ENCODE data around the gene EPS8L2.
"Not testable (repeated sequence)": the region's sequence is repeated elsewhere in the genome, so short reads cannot be mapped to it uniquely, and the experiment has no call there.

Gene EPS8L2

DNA sequence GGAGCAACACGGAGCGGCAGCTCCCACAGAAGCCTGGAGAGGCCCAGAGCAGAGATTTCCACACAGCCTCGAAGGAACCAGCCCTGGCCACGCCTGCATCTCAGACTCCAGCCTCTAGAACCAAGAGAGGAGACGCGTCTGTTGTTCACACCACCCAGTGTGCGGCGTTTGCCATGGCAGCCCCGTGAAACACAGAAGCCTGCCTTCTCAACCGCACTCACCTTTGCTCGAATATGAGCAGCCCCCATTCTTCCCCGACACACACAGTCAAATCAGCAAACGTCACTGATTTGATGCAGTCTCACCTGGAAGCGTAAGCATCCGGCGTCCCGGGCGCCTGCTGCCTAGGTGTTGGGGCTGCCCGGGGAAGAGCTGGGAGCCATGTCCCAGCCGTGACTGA, 27.0 kb downstream of the EPS8L2 start:
- no peaks in the 10 kb centered on the region for H3K27me3 ChIP-seq (ENCODE audit: insufficient read depth, low read length, poor library complexity, severe bottlenecking)
- no peaks in the 10 kb centered on the region for H3K36me3 ChIP-seq (ENCODE audit: insufficient read depth, low read length)
- no peaks in the 10 kb centered on the region for H3K9me2 ChIP-seq (replicated peaks; ENCODE audit: low read depth, low read length)
- H3K4me3 ChIP-seq (ENCODE audit: low read length, poor library complexity, severe bottlenecking) = no peak overlapping the region
- H2AFZ ChIP-seq (ENCODE audit: low read length) = no peak overlapping the region
- H4K20me1 ChIP-seq (ENCODE audit: insufficient read depth, low read length, poor library complexity, severe bottlenecking) = no peaks in the 10 kb centered on the region
- TF ChIP-seq, protein P1, sequence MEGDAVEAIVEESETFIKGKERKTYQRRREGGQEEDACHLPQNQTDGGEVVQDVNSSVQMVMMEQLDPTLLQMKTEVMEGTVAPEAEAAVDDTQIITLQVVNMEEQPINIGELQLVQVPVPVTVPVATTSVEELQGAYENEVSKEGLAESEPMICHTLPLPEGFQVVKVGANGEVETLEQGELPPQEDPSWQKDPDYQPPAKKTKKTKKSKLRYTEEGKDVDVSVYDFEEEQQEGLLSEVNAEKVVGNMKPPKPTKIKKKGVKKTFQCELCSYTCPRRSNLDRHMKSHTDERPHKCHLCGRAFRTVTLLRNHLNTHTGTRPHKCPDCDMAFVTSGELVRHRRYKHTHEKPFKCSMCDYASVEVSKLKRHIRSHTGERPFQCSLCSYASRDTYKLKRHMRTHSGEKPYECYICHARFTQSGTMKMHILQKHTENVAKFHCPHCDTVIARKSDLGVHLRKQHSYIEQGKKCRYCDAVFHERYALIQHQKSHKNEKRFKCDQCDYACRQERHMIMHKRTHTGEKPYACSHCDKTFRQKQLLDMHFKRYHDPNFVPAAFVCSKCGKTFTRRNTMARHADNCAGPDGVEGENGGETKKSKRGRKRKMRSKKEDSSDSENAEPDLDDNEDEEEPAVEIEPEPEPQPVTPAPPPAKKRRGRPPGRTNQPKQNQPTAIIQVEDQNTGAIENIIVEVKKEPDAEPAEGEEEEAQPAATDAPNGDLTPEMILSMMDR (conservative IDR thresholded peaks at IDR 0.05; ENCODE audit: low read length) = no peak
- no peak for TF ChIP-seq EZH2phosphoT487 (IDR thresholded peaks at IDR 0.05; ENCODE audit: borderline replicate concordance)
- no peak overlapping the region for H3K4me2 ChIP-seq (ENCODE audit: low read depth, low read length, poor library complexity, severe bottlenecking)
- H3K79me2 ChIP-seq (ENCODE audit: insufficient read depth, low read length) = no peaks in the 10 kb centered on the region
- no peaks in the 10 kb centered on the region for H3K9me3 ChIP-seq (ENCODE audit: insufficient read depth, low read depth, low read length)
- no peak overlapping the region for H3K9ac ChIP-seq (ENCODE audit: low read depth, low read length, poor library complexity, severe bottlenecking)
- H3F3A ChIP-seq (ENCODE audit: low read depth) = no peaks in the 10 kb centered on the region
- no peaks in the 10 kb centered on the region for H3K4me1 ChIP-seq (ENCODE audit: insufficient read depth, low read length, poor library complexity, severe bottlenecking)

DNA sequence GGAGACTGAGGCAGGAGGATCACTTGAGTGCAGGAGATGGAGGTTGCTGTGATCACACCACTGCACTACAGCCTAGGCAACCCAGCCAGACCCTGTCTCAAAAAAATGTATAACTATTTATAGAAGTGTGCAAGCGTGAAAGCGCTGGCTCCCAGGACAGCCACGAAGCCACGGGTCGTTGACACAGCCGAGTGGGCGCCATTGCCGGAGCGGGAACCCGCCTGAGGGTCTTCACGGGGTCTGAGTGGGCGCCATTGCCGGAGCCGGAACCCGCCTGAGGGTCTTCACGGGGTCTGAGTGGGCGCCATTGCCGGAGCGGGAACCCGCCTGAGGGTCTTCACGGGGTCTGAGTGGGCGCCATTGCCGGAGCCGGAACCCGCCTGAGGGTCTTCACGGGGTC, 28.5 kb downstream of the EPS8L2 start:
- not testable (repeated sequence) for H3K4me2 ChIP-seq (ENCODE audit: low read depth, low read length, poor library complexity, severe bottlenecking); H3F3A ChIP-seq (ENCODE audit: low read depth); H3K27me3 ChIP-seq (ENCODE audit: insufficient read depth, low read length, poor library complexity, severe bottlenecking); H3K4me3 ChIP-seq (ENCODE audit: low read length, poor library complexity, severe bottlenecking); H3K9ac ChIP-seq (ENCODE audit: low read depth, low read length, poor library complexity, severe bottlenecking); H2AFZ ChIP-seq (ENCODE audit: low read length); H3K9me2 ChIP-seq (replicated peaks; ENCODE audit: low read depth, low read length); H4K20me1 ChIP-seq (ENCODE audit: insufficient read depth, low read length, poor library complexity, severe bottlenecking); H3K9me3 ChIP-seq (ENCODE audit: insufficient read depth, low read depth, low read length); H3K4me1 ChIP-seq (ENCODE audit: insufficient read depth, low read length, poor library complexity, severe bottlenecking); H3K36me3 ChIP-seq (ENCODE audit: insufficient read depth, low read length); H3K79me2 ChIP-seq (ENCODE audit: insufficient read depth, low read length)

DNA sequence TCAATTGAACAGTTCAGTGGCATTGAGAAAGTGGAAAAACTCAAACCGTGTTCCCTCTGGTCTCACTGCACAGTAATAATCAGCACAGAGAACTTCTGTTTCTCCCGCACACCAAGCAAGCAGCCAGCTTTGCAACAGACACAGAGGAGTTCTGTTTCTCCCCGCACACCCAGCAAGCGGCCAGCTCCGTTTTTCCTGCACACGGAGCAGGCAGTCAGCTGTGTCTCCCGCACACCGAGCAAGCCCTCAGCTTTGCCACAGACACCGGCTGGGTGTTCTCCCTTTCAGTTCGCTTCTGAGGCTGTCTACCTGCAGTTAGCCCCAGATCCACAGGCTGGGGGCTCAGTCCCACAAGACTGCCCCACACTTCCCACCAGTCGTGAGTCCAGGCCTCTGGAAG, 31.3 kb downstream of the EPS8L2 start:
- Histone ChIP-seq H3K4me2 (ENCODE audit: low read depth, low read length, poor library complexity, severe bottlenecking) (no peak overlapping the region), H3F3A (ENCODE audit: low read depth) (no peaks in the 10 kb centered on the region), H3K27me3 (ENCODE audit: insufficient read depth, low read length, poor library complexity, severe bottlenecking) (no peaks in the 10 kb centered on the region), H4K20me1 (ENCODE audit: insufficient read depth, low read length, poor library complexity, severe bottlenecking) (no peaks in the 10 kb centered on the region), H2AFZ (ENCODE audit: low read length) (peak overlapping the region; percentile 60; the same call in 1 of the 2 replicates), H3K9me3 (ENCODE audit: insufficient read depth, low read depth, low read length) (no peaks in the 10 kb centered on the region), H3K79me2 (ENCODE audit: insufficient read depth, low read length) (no peaks in the 10 kb centered on the region), H3K9ac (ENCODE audit: low read depth, low read length, poor library complexity, severe bottlenecking) (no peak overlapping the region), H3K36me3 (ENCODE audit: insufficient read depth, low read length) (no peaks in the 10 kb centered on the region), H3K4me1 (ENCODE audit: insufficient read depth, low read length, poor library complexity, severe bottlenecking) (no peaks in the 10 kb centered on the region), H3K9me2 (replicated peaks; ENCODE audit: low read depth, low read length) (no peaks in the 10 kb centered on the region), H3K4me3 (ENCODE audit: low read length, poor library complexity, severe bottlenecking) (no peak overlapping the region)
- TF ChIP-seq EZH2phosphoT487 (IDR thresholded peaks at IDR 0.05; ENCODE audit: borderline replicate concordance) = no peak
- TF ChIP-seq, protein P1 (conservative IDR thresholded peaks at IDR 0.05; ENCODE audit: low read length) = no peak

DNA sequence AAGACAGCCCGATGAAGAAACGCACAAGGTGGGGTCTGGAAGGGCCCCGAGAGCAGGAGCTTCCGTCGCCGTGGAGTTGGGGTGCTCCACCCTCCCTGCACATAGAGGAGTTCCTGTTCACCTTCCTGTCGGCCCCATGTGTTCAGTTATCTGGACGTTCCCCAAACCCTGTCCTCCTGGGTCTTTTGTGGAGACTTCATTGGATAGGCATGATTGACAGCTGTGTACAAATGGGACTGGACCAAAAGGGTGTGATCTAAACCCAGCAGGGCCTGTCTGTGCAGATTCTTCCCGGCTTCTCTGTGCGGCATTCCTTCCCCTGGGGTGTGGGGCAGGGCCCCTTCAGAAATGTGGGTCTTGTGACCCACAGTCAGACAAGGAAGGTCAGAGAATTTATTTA, 31.9 kb downstream of the EPS8L2 start:
- not testable (repeated sequence) for H3K4me3 ChIP-seq (ENCODE audit: low read length, poor library complexity, severe bottlenecking); H3K4me1 ChIP-seq (ENCODE audit: insufficient read depth, low read length, poor library complexity, severe bottlenecking); H3K9ac ChIP-seq (ENCODE audit: low read depth, low read length, poor library complexity, severe bottlenecking); H3K4me2 ChIP-seq (ENCODE audit: low read depth, low read length, poor library complexity, severe bottlenecking); H3K79me2 ChIP-seq (ENCODE audit: insufficient read depth, low read length); H3K27me3 ChIP-seq (ENCODE audit: insufficient read depth, low read length, poor library complexity, severe bottlenecking); H3K9me3 ChIP-seq (ENCODE audit: insufficient read depth, low read depth, low read length); H2AFZ ChIP-seq (ENCODE audit: low read length); H4K20me1 ChIP-seq (ENCODE audit: insufficient read depth, low read length, poor library complexity, severe bottlenecking); H3K9me2 ChIP-seq (replicated peaks; ENCODE audit: low read depth, low read length); H3F3A ChIP-seq (ENCODE audit: low read depth); H3K36me3 ChIP-seq (ENCODE audit: insufficient read depth, low read length)
